ENCODE data around the gene TEX44.

DNA sequence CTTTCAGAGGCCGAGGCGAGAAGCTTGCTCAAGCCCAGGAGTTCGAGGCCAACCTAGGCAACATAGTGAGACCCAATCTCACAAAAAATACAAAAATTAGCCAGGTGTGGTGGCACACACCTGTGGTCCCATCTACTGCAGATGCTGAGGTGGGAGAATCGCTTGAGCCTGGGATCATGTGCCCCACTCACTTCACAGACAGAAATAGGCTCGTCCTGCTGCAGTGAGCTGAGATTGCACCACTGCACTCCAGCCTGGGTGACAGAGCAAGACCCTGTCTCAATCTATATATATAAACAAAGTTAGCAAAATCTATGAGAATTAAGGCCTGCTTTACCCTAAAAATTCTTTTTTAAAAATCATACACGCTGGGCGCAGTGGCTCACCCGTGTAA is 50.8 kb downstream of the TEX44 start:
- no peak for TF ChIP-seq CTCF (IDR thresholded peaks at IDR 0.05; ENCODE audit: insufficient read depth, low read depth, low read length)
- no peak for TF ChIP-seq EZH2 (IDR thresholded peaks at IDR 0.05; ENCODE audit: insufficient read depth, low read length)

All from astrocyte (in vitro differentiated cells and primary cell).